Amniotic stem cell (primary cell): ENCODE results near the gene SCAF11.
"Not testable (repeated sequence)": the region's sequence is repeated elsewhere in the genome, so short reads cannot be mapped to it uniquely, and the experiment has no call there.

Experiments
- DNase-seq: peaks from one replicate; lab custom pipeline; 2025; lab: John Stamatoyannopoulos, UW

The SCAF11 gene

GRCh38 chr12:45990468-45991283 lies at the start of gene SCAF11:
Gene SCAF11, minus strand, starts transcription at chr12:45990574. Its CDS starts 26,407 bp downstream, at chr12:45964167.
- peak; percentile 98 for DNase-seq

- DNase-seq = not testable (repeated sequence)
Measured at GRCh38 chr12:46037066-46037465, 46.7 kb upstream of the SCAF11 start.

GRCh38 chr12:46027172-46027571 lies 36.8 kb upstream of the SCAF11 start:
- DNase-seq = no peak

- no peak for DNase-seq
Measured at GRCh38 chr12:46024099-46024498, 33.7 kb upstream of the SCAF11 start.

- no peak for DNase-seq
Measured at GRCh38 chr12:46020768-46021167, 30.4 kb upstream of the SCAF11 start.

- DNase-seq = not testable (repeated sequence)
Measured at GRCh38 chr12:46018712-46019111, 28.3 kb upstream of the SCAF11 start.

- DNase-seq = not testable (repeated sequence)
Measured at GRCh38 chr12:46017866-46018375, 27.5 kb upstream of the SCAF11 start.

- no peak for DNase-seq
Measured at GRCh38 chr12:46005823-46006222, 15.4 kb upstream of the SCAF11 start.

GRCh38 chr12:46005151-46005797 lies 14.9 kb upstream of the SCAF11 start:
- DNase-seq = peak; percentile 22

- DNase-seq = no peak
Measured at GRCh38 chr12:46004715-46005114, 14.3 kb upstream of the SCAF11 start.

GRCh38 chr12:46000076-46000475 lies 9.7 kb upstream of the SCAF11 start:
- not testable (repeated sequence) for DNase-seq

- no peak for DNase-seq
Measured at GRCh38 chr12:45994736-45995135, 4.4 kb upstream of the SCAF11 start.

GRCh38 chr12:45991284-45992249 lies 1.2 kb upstream of the SCAF11 start:
- DNase-seq = peak; percentile 37

- no peak for DNase-seq
Measured at GRCh38 chr12:45989721-45990467, 480 bp downstream of the SCAF11 start.

- DNase-seq = no peak
Measured at GRCh38 chr12:45989287-45989686, 1.1 kb downstream of the SCAF11 start.

GRCh38 chr12:45988264-45988663 lies 2.1 kb downstream of the SCAF11 start:
- no peak for DNase-seq

- DNase-seq = no peak
Measured at GRCh38 chr12:45987340-45987727, 3.0 kb downstream of the SCAF11 start.

- DNase-seq = no peak
Measured at GRCh38 chr12:45986641-45987339, 3.6 kb downstream of the SCAF11 start.

GRCh38 chr12:45981075-45981837 lies 9.1 kb downstream of the SCAF11 start:
- no peak for DNase-seq

- no peak for DNase-seq
Measured at GRCh38 chr12:45980540-45980939, 9.8 kb downstream of the SCAF11 start.
